Measurements from ENCODE around the gene DCAKD. TPM values are rescaled to one million over a fixed set of nuclear protein-coding genes. Genes with fewer than 3 reads are reported as not detected.
A peak's percentile ranks its signal among the peaks of the same experiment; 100 is the strongest.

The DCAKD gene
- total and polyA plus RNA-seq, 2 experiments from 2014 or later: 60.6 to 113 TPM

DNA sequence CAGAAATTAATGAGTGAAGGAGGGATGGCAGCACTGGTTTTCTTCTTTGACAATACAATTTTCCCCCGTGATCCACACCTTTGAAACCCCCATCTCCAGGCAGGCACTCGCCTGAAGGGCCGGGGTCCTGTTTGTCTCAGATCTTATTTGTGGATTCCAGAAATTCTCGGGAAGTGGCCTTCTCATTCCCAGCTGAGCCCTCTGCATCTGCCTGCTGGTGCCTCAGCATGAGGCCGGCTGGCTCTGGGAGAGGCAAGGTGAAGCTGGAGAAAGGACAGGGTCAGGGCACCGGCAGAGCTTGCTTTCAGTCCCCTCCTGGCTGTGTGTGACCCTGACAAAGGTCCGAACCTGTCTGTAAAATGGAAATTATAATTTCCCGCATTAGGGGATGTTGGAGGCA lies 47.6 kb downstream of the DCAKD start:
- no peaks in the 10 kb centered on the region for H3K36me3 ChIP-seq
- H3K4me3 ChIP-seq: no peak overlapping the region
- H3K27ac ChIP-seq: no peak overlapping the region
- H3K4me1 ChIP-seq (ENCODE audit: low read depth): peaks cover 16% of the 10 kb centered on the region
- TF ChIP-seq, protein P1, sequence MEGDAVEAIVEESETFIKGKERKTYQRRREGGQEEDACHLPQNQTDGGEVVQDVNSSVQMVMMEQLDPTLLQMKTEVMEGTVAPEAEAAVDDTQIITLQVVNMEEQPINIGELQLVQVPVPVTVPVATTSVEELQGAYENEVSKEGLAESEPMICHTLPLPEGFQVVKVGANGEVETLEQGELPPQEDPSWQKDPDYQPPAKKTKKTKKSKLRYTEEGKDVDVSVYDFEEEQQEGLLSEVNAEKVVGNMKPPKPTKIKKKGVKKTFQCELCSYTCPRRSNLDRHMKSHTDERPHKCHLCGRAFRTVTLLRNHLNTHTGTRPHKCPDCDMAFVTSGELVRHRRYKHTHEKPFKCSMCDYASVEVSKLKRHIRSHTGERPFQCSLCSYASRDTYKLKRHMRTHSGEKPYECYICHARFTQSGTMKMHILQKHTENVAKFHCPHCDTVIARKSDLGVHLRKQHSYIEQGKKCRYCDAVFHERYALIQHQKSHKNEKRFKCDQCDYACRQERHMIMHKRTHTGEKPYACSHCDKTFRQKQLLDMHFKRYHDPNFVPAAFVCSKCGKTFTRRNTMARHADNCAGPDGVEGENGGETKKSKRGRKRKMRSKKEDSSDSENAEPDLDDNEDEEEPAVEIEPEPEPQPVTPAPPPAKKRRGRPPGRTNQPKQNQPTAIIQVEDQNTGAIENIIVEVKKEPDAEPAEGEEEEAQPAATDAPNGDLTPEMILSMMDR (IDR thresholded peaks at IDR 0.05; ENCODE audit: low read depth, low read length): no peak
- no peaks in the 10 kb centered on the region for H3K27me3 ChIP-seq
- H3K9me3 ChIP-seq (ENCODE audit: low read depth): no peaks in the 10 kb centered on the region
- no peak for DNase-seq (ENCODE audit: low read depth in 1 of 2, low spot score in 1 of 2)

DNA sequence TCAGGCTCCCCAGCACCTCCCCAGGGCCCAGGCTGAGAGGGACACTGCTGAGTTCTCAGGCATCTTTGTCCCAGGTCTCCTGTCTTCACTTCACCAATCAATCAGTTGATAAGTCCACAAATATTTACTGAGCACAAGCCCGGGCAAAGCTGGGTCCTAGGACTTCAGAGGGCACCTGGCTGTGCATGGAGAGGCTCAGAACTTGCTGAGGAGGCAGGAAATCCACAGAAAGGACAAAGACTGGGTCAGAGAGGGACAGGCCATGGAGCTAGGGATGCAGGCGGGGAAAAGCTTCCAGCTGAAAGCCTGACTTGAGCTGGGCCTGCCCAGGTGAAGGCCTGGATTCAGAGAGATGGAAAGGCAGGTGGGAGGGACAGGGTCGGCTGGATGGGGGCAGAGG lies 50.1 kb downstream of the DCAKD start:
- Histone ChIP-seq H3K4me3 (no peak overlapping the region), H3K4me1 (ENCODE audit: low read depth) (peaks cover 33% of the 10 kb centered on the region), H3K27ac (no peak overlapping the region), H3K36me3 (no peaks in the 10 kb centered on the region), H3K9me3 (ENCODE audit: low read depth) (no peaks in the 10 kb centered on the region), H3K27me3 (no peaks in the 10 kb centered on the region)
- no peak for DNase-seq (ENCODE audit: low read depth in 1 of 2, low spot score in 1 of 2)
- TF ChIP-seq, protein P1 (IDR thresholded peaks at IDR 0.05; ENCODE audit: low read depth, low read length): no peak

DNA sequence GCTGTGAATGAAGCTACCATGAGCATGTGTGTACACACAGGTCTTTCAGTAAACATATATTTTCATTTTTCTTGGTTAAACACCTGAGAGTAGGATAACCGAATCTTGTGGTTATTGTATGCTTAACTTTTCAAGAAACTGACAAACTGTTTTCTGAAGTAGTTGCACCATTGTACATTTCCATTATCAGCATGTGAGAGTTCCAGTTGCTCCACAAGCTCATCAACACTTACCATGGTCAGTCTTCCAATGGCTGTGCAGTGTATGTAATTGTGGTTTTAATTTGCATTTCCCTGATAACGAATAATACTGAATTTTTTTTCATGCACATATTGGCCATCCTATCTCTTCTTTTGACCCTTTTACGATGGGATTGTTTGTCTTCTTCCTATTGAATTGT lies 52.0 kb downstream of the DCAKD start:
- Histone ChIP-seq H3K36me3 (no peaks in the 10 kb centered on the region), H3K9me3 (ENCODE audit: low read depth) (no peaks in the 10 kb centered on the region), H3K4me1 (ENCODE audit: low read depth) (peaks cover 36% of the 10 kb centered on the region), H3K27me3 (no peaks in the 10 kb centered on the region), H3K4me3 (no peak overlapping the region), H3K27ac (no peak overlapping the region)
- DNase-seq (ENCODE audit: low read depth in 1 of 2, low spot score in 1 of 2): no peak
- TF ChIP-seq, protein P1 (IDR thresholded peaks at IDR 0.05; ENCODE audit: low read depth, low read length): no peak

DNA sequence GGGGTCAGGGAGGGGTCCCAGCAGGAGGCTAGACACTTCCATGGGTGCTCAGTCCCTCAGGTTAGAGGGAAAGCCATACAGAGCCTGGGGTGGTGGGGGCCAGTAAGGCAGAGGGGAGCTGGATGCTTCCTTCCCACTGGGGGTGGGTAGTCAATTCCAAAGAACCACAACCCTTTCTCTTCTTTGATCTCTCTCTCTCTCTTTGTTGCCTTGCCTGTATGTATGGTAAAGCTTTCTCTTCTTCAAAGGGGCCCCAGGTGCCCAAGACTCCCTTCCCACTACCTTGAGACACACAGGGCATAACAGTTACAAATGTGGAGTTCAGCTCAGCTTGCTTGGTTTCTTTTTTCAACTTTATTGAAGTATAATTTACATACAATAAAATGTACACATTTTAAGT lies 52.8 kb downstream of the DCAKD start:
- Histone ChIP-seq H3K27me3 (no peaks in the 10 kb centered on the region), H3K4me3 (no peak overlapping the region), H3K36me3 (no peaks in the 10 kb centered on the region), H3K4me1 (ENCODE audit: low read depth) (peaks cover 33% of the 10 kb centered on the region), H3K9me3 (ENCODE audit: low read depth) (no peaks in the 10 kb centered on the region), H3K27ac (peak overlapping the region; percentile 68)
- TF ChIP-seq, protein P1 (IDR thresholded peaks at IDR 0.05; ENCODE audit: low read depth, low read length): no peak
- DNase-seq (ENCODE audit: low read depth in 1 of 2, low spot score in 1 of 2): no peak

DNA sequence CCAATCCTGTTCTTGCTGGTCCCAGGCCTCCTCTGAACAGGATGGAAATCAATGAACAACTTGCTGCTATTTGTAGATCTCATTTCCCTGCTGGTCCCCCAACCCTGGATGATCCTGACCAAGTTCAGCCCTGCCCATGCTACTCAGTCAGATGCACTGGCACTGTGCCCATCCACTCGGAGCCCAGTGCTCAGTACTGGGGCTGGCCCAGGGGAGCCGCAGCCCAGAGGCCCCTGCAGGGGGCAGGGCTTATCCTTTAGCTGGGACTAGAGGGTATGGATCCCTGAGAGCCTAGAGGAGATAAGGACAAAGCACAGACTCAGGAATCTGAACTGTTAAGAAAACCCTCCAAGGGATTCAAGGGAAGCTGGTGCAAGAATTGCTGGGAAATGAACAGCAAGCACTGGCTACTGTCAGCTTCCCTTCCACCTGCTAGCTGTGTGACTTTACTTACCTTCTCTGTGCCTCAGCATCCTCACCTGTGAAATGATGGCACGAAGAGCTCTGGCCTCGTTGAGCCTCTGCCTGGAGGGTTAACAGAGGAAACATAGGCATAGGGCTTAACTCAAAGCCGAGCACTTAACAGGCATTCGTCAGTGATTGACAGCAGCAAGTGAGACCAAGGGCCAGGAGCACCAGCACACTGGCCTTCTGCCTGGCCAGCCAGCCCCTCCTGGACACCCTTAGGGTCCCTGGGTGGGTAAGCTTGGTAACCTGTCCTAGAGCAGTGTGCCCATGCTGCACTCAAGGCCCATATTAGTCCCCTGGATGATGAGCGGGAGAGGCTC lies 53.5 kb downstream of the DCAKD start:
- H3K4me1 ChIP-seq (ENCODE audit: low read depth): peaks cover 27% of the 10 kb centered on the region
- H3K27ac ChIP-seq: peak overlapping the region; percentile 68
- no peaks in the 10 kb centered on the region for H3K9me3 ChIP-seq (ENCODE audit: low read depth)
- no peak overlapping the region for H3K4me3 ChIP-seq
- no peaks in the 10 kb centered on the region for H3K36me3 ChIP-seq
- TF ChIP-seq, protein P1 (IDR thresholded peaks at IDR 0.05; ENCODE audit: low read depth, low read length): peak; percentile 18
- peak; percentile 74 to 87 for DNase-seq (ENCODE audit: low read depth in 1 of 2, low spot score in 1 of 2)
- no peaks in the 10 kb centered on the region for H3K27me3 ChIP-seq

Measured in cardiac muscle cell (in vitro differentiated cells and primary cell).